H1 (cell line): ENCODE results near the gene SLC25A17. TPM values are rescaled to one million over a fixed set of nuclear protein-coding genes. Genes with fewer than 3 reads are reported as not detected.

Experiments
- CTCF ChIA-PET: fragments of 300-600 bp; sonication (Branson Sonifier 250); formaldehyde crosslinking; loops from one replicate; lab custom pipeline; 2021; ENCODE audit not compliant: partially characterized antibody; lab: Charles Lee
- POLR2A ChIA-PET: fragments of 300-600 bp; sonication (Branson Sonifier 250); formaldehyde crosslinking; loops from one replicate; lab custom pipeline; 2021; ENCODE audit warnings: inconsistent platforms; ENCODE audit not compliant: partially characterized antibody; lab: Charles Lee
- DNase-seq, 2 experiments: peaks; one replicate each; pipeline versions ENCODE4 v3.0.0 to v3.0.0-alpha.2; 2010 to 2022; ENCODE audit warnings: low spot score in 2 of 2, low read depth in 1 of 2, mixed read lengths in 1 of 2
- FAIRE-seq: peaks from 2 replicates; lab custom pipeline; 2011; peaks lifted over from hg19 to GRCh38; lab: Jason Lieb, UNC
- H2AFZ ChIP-seq: 2 replicates; pipeline ENCODE4 v1.8.1; 2012; ENCODE audit warnings: low read length, inconsistent platforms
- H2AK5ac ChIP-seq: 2 replicates; pipeline ENCODE4 v1.6.1; 2013; ENCODE audit warnings: low read depth, low read length
- H2BK120ac ChIP-seq: replicated peaks from 2 replicates; pipeline ENCODE3; 2013; ENCODE audit warnings: low read depth, low read length, inconsistent platforms
- H2BK12ac ChIP-seq: 2 replicates; pipeline ENCODE4 v1.6.1; 2013; ENCODE audit warnings: low read depth, low read length
- H2BK15ac ChIP-seq: 2 replicates; pipeline ENCODE4 v1.6.1; 2013; ENCODE audit warnings: low read length
- H2BK20ac ChIP-seq: 2 replicates; pipeline ENCODE4 v1.6.1; 2013; ENCODE audit warnings: low read length
- H2BK5ac ChIP-seq: 2 replicates; pipeline ENCODE4 v1.6.1; 2013; ENCODE audit warnings: low read depth, low read length
- H3K14ac ChIP-seq: 2 replicates; pipeline ENCODE4 v1.6.1; 2013; ENCODE audit warnings: inconsistent platforms; ENCODE audit not compliant: insufficient read length
- H3K18ac ChIP-seq: 2 replicates; pipeline ENCODE4 v1.6.1; 2013; ENCODE audit warnings: low read length; ENCODE audit errors: extremely low read depth
- H3K23ac ChIP-seq: 2 replicates; pipeline ENCODE4 v1.6.1; 2013; ENCODE audit warnings: inconsistent platforms; ENCODE audit not compliant: insufficient read length
- H3K23me2 ChIP-seq: 2 replicates; pipeline ENCODE4 v1.6.1; 2013; ENCODE audit warnings: low read depth, low read length
- H3K27ac ChIP-seq: 2 replicates; pipeline ENCODE4 v1.6.1; 2011; ENCODE audit warnings: low read depth, low read length, inconsistent platforms
- H3K27me3 ChIP-seq, 4 experiments: replicated peaks in 1 of 4; 1 replicate in 1 of 4; 2 replicates in 3 of 4; pipeline versions ENCODE4 v1.6.1 to v1.8.1; 2011 to 2013; ENCODE audit warnings: low read length in 3 of 4, mild to moderate bottlenecking in 3 of 4, inconsistent platforms in 2 of 4, mixed read lengths in 2 of 4, moderate library complexity in 1 of 4; ENCODE audit not compliant: control insufficient read depth in 3 of 4, insufficient read depth in 3 of 4; ENCODE audit errors: extremely low read depth in 1 of 4
- H3K36me3 ChIP-seq, 4 experiments: 2 replicates each; pipeline versions ENCODE4 v1.6.1 to v1.8.1; 2011 to 2013; ENCODE audit warnings: mild to moderate bottlenecking in 4 of 4, low read length in 3 of 4, moderate library complexity in 2 of 4, control low read depth in 1 of 4, inconsistent platforms in 1 of 4; ENCODE audit not compliant: insufficient read depth in 4 of 4, control insufficient read depth in 2 of 4
- H3K4ac ChIP-seq: replicated peaks from 2 replicates; pipeline ENCODE3; 2013; ENCODE audit warnings: low read length, low read depth, mixed read lengths, inconsistent platforms; ENCODE audit not compliant: insufficient read length
- H3K4me1 ChIP-seq, 4 experiments: replicated peaks in 1 of 4; 1 replicate in 1 of 4; 2 replicates in 3 of 4; pipeline versions ENCODE4 v1.6.1 to v1.8.1; 2011 to 2013; ENCODE audit warnings: low read length in 3 of 4, inconsistent platforms in 2 of 4, mixed read lengths in 1 of 4; ENCODE audit not compliant: insufficient read depth in 4 of 4, control insufficient read depth in 3 of 4
- H3K4me2 ChIP-seq, 2 experiments: 2 replicates each; pipeline versions ENCODE4 v1.6.1 to v1.8.1; 2011 to 2013; ENCODE audit warnings: low read depth in 2 of 2, low read length in 2 of 2, control low read depth in 1 of 2, inconsistent platforms in 1 of 2, mild to moderate bottlenecking in 1 of 2; ENCODE audit not compliant: insufficient read depth in 1 of 2
- H3K4me3 ChIP-seq, 4 experiments: fragments of 200-600, 300-600 bp in 1 of 4; sonication (generic), shearing (Covaris generic), sonication (Bioruptor Twin) in 1 of 4; 2 replicates each; pipeline versions ENCODE4 v1.5.1 to v1.8.1; 2011 to 2016; ENCODE audit warnings: low read length in 4 of 4, low read depth in 3 of 4, control low read depth in 2 of 4, inconsistent platforms in 2 of 4, mild to moderate bottlenecking in 2 of 4, mixed read lengths in 1 of 4, moderate library complexity in 1 of 4; ENCODE audit not compliant: insufficient read depth in 2 of 4; ENCODE audit errors: extremely low read depth in 1 of 4
- H3K56ac ChIP-seq: replicated peaks from 2 replicates; pipeline ENCODE3; 2013; ENCODE audit warnings: low read depth, mild to moderate bottlenecking, mixed read lengths, low read length, inconsistent platforms; ENCODE audit not compliant: insufficient read length
- H3K79me1 ChIP-seq: 2 replicates; pipeline ENCODE4 v1.6.1; 2013; ENCODE audit warnings: low read depth, low read length, control low read depth
- H3K79me2 ChIP-seq, 2 experiments: 2 replicates each; pipeline versions ENCODE4 v1.6.1 to v1.8.1; 2012 to 2013; ENCODE audit warnings: low read length in 2 of 2, mild to moderate bottlenecking in 2 of 2, inconsistent platforms in 1 of 2; ENCODE audit not compliant: insufficient read depth in 2 of 2, control insufficient read depth in 1 of 2
- H3K9ac ChIP-seq, 4 experiments: replicated peaks in 1 of 4; 1 replicate in 1 of 4; 2 replicates in 3 of 4; pipeline versions ENCODE4 v1.6.1 to v1.8.1; 2011 to 2013; ENCODE audit warnings: low read depth in 3 of 4, low read length in 3 of 4, control low read depth in 2 of 4, mild to moderate bottlenecking in 2 of 4, moderate library complexity in 2 of 4, inconsistent platforms in 1 of 4; ENCODE audit errors: extremely low read depth in 1 of 4
- H3K9me3 ChIP-seq, 2 experiments: 2 replicates each; pipeline versions ENCODE4 v1.6.1 to v1.8.1; 2012 to 2013; ENCODE audit warnings: mild to moderate bottlenecking in 2 of 2, moderate library complexity in 2 of 2, control low read depth in 1 of 2, inconsistent platforms in 1 of 2, low read depth in 1 of 2, low read length in 1 of 2, mixed read lengths in 1 of 2; ENCODE audit not compliant: insufficient read depth in 2 of 2
- H4K20me1 ChIP-seq, 2 experiments: replicated peaks in 1 of 2; 2 replicates each; pipeline versions ENCODE3 to v1.8.1; 2011 to 2013; ENCODE audit warnings: inconsistent platforms in 2 of 2, low read length in 2 of 2, mild to moderate bottlenecking in 1 of 2; ENCODE audit not compliant: insufficient read depth in 2 of 2, control insufficient read depth in 1 of 2
- H4K5ac ChIP-seq: 2 replicates; pipeline ENCODE4 v1.6.1; 2013; ENCODE audit warnings: low read length, low read depth, mixed read lengths, inconsistent platforms; ENCODE audit not compliant: insufficient read length
- H4K8ac ChIP-seq: 2 replicates; pipeline ENCODE4 v1.8.0; 2013; ENCODE audit warnings: mild to moderate bottlenecking, moderate library complexity, low read length, inconsistent platforms; ENCODE audit not compliant: insufficient read depth; ENCODE audit errors: extremely low read depth
- H4K91ac ChIP-seq: replicated peaks from 2 replicates; pipeline ENCODE3; 2013; ENCODE audit warnings: low read length, mixed read lengths, inconsistent platforms; ENCODE audit not compliant: insufficient read length
- CHD2 ChIP-seq: IDR thresholded peaks from 2 replicates; pipeline ENCODE4 v1.6.1; 2012; ENCODE audit warnings: low read length, improper control_type of control experiment
- EZH2 ChIP-seq: fragments of 200-600 bp; sonication (generic); IDR thresholded peaks from 2 replicates; pipeline ENCODE4 v1.7.1; 2012; ENCODE audit warnings: low read depth, mild to moderate bottlenecking, moderate library complexity, low read length, inconsistent platforms; ENCODE audit not compliant: severe bottlenecking
- KDM1A ChIP-seq: fragments of 200-600, 300-600 bp; sonication (generic); IDR thresholded peaks from 2 replicates; pipeline ENCODE4 v1.7.1; 2016; ENCODE audit warnings: mild to moderate bottlenecking, low read length, borderline replicate concordance
- NANOG ChIP-seq: IDR thresholded peaks from 2 replicates; pipeline ENCODE4 v1.6.1; 2011; ENCODE audit warnings: low read length, low read depth, mild to moderate bottlenecking, inconsistent platforms; ENCODE audit not compliant: insufficient read depth, poor library complexity, severe bottlenecking
- SAP30 ChIP-seq: fragments of 300-600 bp; sonication (generic); IDR thresholded peaks from 2 replicates; pipeline ENCODE4 v1.7.1; 2012; ENCODE audit warnings: low read length, moderate library complexity, mild to moderate bottlenecking, inconsistent platforms; ENCODE audit not compliant: insufficient read depth, insufficient replicate concordance
- SRF ChIP-seq: IDR thresholded peaks from 2 replicates; pipeline ENCODE4 v1.6.1; 2011; ENCODE audit warnings: mild to moderate bottlenecking, low read depth, low read length, moderate library complexity
- TEAD4 ChIP-seq: IDR thresholded peaks from 2 replicates; pipeline ENCODE4 v1.6.1; 2012; ENCODE audit warnings: low read depth, low read length, inconsistent platforms, mixed read lengths
- YY1 ChIP-seq: IDR thresholded peaks from 2 replicates; pipeline ENCODE4 v1.6.1; 2011; ENCODE audit warnings: low read depth, mild to moderate bottlenecking, low read length
- WGBS, 2 experiments: shearing (Covaris generic) in 1 of 2; methylation state at CpG; one replicate each; pipeline versions ENCODE4 v1.1.6 to v1.1.7; 2013 to 2015; ENCODE audit warnings: low lambda C conversion rate in 2 of 2, mixed read lengths in 2 of 2, inconsistent platforms in 1 of 2, low coverage in 1 of 2, missing lambda C conversion rate in 1 of 2; ENCODE audit not compliant: insufficient replicate concordance in 2 of 2, insufficient coverage in 1 of 2, insufficient read length in 1 of 2; ENCODE audit errors: extremely low coverage in 1 of 2, missing lambda C conversion rate in 1 of 2; 5-methylcytosine and 5-hydroxymethylcytosine counted together
- polyA plus RNA-seq, 7 experiments: library from polyadenylated mRNA; depleted of rRNA in 3 of 7; stranded (reverse) in 5 of 7; unstranded in 2 of 7; fragments of >200 nt in 5 of 7; fragments of 200-250 nt in 2 of 7; gene quantifications; 1 replicate in 5 of 7; 2 replicates in 1 of 7; 4 replicates in 1 of 7; pipeline versions ENCODE4 v1.2.1 to v1.2.3, GENCODE V29; 2011 to 2013; ENCODE audit warnings: missing spikeins in 2 of 7, mixed read lengths in 2 of 7
- total RNA-seq: library from RNA; stranded (reverse); fragmentation: NEBNext Ultra II Directional; extraction: Animal tissue kit (Norgen Biotek cat#: 25700); gene quantifications from 2 replicates; pipeline ENCODE4 v1.2.1, GENCODE V29; 2021
- TF ChIP-seq, protein P1 (sequence below), 3 experiments: IDR thresholded peaks; 1 replicate in 2 of 3; 2 replicates in 1 of 3; pipeline versions ENCODE4 v1.5.1 to v1.6.1; 2011; ENCODE audit warnings: low read length in 3 of 3, mild to moderate bottlenecking in 3 of 3, inconsistent platforms in 2 of 3, low read depth in 1 of 3, moderate library complexity in 1 of 3; ENCODE audit not compliant: insufficient read depth in 1 of 3; ENCODE audit errors: control extremely low read depth in 1 of 3

The SLC25A17 gene
- total and polyA plus RNA-seq, 2 of the 8 experiments (the other 6 are each of a cell fraction or from before 2014, with no cell fraction given), result 17.9 to 40.4 TPM

DNA sequence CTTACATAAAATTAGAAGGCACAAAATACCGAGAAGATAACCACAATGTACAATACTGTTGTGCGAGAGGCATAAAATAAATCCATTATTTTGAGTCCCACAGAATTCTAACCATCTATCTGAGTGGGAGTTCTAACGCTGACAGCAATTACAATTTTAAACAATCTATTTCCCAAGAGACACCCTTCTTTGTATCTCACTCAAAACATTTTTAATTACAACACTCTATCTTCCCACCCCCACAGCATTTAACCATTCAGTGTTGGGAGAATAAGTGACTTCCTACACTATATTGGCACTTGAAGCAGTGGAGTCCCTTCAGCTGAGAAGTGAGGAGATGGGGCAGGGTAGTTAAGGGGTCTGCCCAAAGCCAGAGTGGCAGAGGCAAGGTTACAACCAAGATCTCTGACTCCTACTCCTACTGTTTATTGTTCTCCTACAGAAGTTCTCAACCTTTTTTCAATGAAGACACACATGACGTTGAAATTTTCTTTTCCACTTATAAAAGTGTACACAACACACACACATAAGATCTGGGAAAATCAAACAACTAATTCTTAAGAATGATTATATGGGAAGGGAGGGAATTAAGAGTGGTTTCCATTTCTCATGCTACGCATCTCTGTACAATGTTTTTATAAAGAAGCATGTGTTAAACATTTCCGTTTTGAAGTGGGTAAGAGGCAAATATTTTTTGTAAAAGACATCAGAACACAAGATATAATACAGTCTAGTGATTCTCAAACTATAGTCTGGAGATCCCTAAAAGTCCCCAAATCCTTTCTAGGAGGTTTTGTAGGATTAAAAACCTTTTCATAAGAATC, 10.9 kb downstream of the SLC25A17 start:
- Histone ChIP-seq H2AFZ (no peak overlapping the region), H4K20me1 (peaks cover 0 to 3% of the 10 kb centered on the region in 2 experiments), H4K5ac (no peak overlapping the region), H3K9me3 (no peaks in the 10 kb centered on the region), H3K36me3 (no peaks in the 10 kb centered on the region; a peak in 1 of 8 replicates), H2BK12ac (no peak overlapping the region), H3K4ac (no peak overlapping the region), H3K4me1 (no peaks in the 10 kb centered on the region), H2AK5ac (no peak overlapping the region), H3K23ac (no peak overlapping the region), H3K4me2 (no peak overlapping the region), H3K27me3 (no peaks in the 10 kb centered on the region), H3K27ac (no peak overlapping the region), H3K56ac (no peak overlapping the region), H2BK120ac (no peak overlapping the region), H3K23me2 (no peaks in the 10 kb centered on the region), H3K14ac (no peak overlapping the region), H3K79me2 (peaks cover 0 to 60% of the 10 kb centered on the region in 2 experiments; a peak in 2 of 4 replicates), H3K18ac (no peak overlapping the region), H4K91ac (no peak overlapping the region), H3K79me1 (no peaks in the 10 kb centered on the region; the same call in 1 of the 2 replicates), H3K9ac (no peak overlapping the region), H4K8ac (no peak overlapping the region), H2BK20ac (no peak overlapping the region), H3K4me3 (no peak overlapping the region), H2BK5ac (no peak overlapping the region), H2BK15ac (no peak overlapping the region)
- DNase-seq (no peak), FAIRE-seq (no peak)
- CTCF ChIA-PET, result interaction anchor here (1.2 to 1.3 kb wide), 2 partner anchors 11 to 54 kb away, joined by 3 read pairs; partner anchors contain the start of gene SLC25A17
- POLR2A ChIA-PET, result interaction anchor here (0.6 to 1.4 kb wide), 2 partner anchors 10 to 14 kb away, joined by 3 to 6 read pairs; partner anchors contain the start of gene SLC25A17
- WGBS, 2 experiments, result 94% methylated on average over 6 of the region's 6 CpGs; no CpG with 5 or more reads in 1 of the 2 experiments
- no peak for TF ChIP-seq YY1
- no peak for TF ChIP-seq CHD2
- no peak for TF ChIP-seq EZH2
- no peak for TF ChIP-seq KDM1A
- no peak for TF ChIP-seq SAP30
- TF ChIP-seq, protein P1, sequence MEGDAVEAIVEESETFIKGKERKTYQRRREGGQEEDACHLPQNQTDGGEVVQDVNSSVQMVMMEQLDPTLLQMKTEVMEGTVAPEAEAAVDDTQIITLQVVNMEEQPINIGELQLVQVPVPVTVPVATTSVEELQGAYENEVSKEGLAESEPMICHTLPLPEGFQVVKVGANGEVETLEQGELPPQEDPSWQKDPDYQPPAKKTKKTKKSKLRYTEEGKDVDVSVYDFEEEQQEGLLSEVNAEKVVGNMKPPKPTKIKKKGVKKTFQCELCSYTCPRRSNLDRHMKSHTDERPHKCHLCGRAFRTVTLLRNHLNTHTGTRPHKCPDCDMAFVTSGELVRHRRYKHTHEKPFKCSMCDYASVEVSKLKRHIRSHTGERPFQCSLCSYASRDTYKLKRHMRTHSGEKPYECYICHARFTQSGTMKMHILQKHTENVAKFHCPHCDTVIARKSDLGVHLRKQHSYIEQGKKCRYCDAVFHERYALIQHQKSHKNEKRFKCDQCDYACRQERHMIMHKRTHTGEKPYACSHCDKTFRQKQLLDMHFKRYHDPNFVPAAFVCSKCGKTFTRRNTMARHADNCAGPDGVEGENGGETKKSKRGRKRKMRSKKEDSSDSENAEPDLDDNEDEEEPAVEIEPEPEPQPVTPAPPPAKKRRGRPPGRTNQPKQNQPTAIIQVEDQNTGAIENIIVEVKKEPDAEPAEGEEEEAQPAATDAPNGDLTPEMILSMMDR (IDR thresholded peaks at IDR 0.05; ENCODE audit: control extremely low read depth in 1 of 3, insufficient read depth in 1 of 3, low read depth in 1 of 3, low read length in 3 of 3), result no peak
- no peak for TF ChIP-seq SRF
- no peak for TF ChIP-seq NANOG
- no peak for TF ChIP-seq TEAD4
